ENCODE measurements around the gene ELSPBP1. TPM values are rescaled to one million over a fixed set of nuclear protein-coding genes. Genes with fewer than 3 reads are reported as not detected.

The ELSPBP1 gene
- not detected in 5 replicates for total RNA-seq (2022; extraction: Qiagen RNA extraction)

DNA sequence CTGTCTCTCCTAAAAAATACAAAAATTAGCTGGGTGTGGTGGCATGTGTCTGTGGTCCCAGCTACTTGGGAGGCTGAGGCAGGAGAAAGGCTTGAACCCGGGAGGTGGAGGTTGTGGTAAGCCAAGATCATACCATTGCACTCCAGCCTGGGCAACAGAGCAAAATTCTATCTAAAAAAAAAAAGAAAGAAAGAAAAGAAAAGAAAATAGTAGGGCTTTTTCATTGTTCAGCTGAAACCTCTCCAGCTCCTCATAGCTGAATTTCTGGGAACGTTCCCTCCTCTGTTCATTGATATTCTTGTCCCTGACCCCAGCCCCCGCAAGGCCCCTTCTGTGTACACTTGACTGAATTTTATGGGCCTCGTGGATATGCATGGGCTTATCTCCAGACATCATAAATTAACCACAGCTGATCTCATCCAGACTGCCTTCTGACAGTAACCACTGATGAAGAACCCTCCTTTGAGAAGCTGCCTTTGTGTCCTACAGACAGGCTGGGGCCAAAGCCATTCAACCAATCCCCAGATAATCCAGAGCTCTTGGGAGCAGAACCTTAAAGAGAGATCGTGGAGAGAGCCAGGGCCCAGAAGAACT lies at the start of gene ELSPBP1:
Gene ELSPBP1, plus strand, starts transcription at position 424 of the 594 bp plus-strand sequence. CDS start 14,036 bp downstream, outside the sequence.

DNA sequence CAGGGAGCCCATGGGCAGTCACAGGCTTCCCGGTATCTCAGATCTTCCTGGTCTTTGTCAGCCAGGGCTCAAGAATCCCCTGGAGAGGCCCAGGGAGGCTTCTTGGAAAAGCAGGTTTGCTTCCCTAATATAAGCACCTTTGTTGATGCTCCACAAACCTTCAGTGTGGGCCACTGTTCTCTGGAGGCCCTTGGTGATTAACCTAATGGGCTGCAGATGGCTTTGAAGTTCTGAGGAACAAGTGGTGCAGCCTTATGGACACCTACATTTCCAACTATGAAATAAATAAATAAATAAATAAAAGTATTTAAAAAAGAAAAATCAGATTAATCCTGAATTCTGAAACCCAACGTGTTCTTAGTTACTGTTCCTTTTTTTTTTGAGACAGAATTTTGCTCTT lies 2.4 kb upstream of the ELSPBP1 start, which contains the start of gene BSPH1:
Gene BSPH1, minus strand, starts transcription at position 101 of the 400 bp plus-strand sequence. Its CDS starts 89 bp downstream, at position 12.

DNA sequence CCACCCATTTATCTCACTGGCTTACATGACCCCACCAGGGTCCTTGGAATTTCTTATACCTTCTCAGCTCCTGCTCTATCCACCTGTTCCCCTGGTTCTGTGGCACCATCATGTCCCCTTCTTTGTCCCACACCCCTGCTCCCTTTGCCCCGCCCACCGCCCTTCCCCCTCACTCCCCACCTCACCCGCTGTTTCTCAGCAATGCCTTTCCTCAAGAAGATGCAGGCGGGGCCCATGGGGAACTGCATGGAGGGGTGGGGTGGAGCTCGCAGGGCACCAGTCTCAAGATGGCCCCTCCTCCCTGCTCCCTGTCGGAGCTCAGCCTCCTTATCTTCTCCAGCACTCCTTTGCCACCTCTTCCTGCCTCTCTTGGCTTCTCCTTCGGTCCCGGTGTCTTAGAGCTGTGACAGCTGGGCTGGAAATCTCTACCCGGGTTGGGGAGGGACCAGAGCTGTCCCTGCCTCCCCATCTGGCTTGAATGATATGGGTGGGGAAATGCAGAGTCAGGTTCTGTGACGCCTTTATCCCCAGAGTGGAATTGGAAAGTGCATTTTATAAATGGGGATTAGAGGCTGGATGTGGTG lies 49.3 kb downstream of the ELSPBP1 start, which contains the start of gene CABP5:
Gene CABP5, minus strand, starts transcription at position 405 of the 584 bp plus-strand sequence. Its CDS starts 157 bp downstream, at position 248.

Other genes starting within 250 kb of the ELSPBP1 start
- gene NOP53, start 249.1 kb upstream of the ELSPBP1 start, total RNA-seq (2022; extraction: Qiagen RNA extraction) = 228 to 309 TPM (median 256 TPM) in 5 replicates
- 94.1 to 159 TPM (median 149 TPM) in 5 replicates for gene SELENOW, start 215.9 kb upstream of the ELSPBP1 start, total RNA-seq (2022; extraction: Qiagen RNA extraction)
- not detected in 5 replicates for gene TPRX1, start 190.1 kb upstream of the ELSPBP1 start, total RNA-seq (2022; extraction: Qiagen RNA extraction)
- gene CRX, start 172.7 kb upstream of the ELSPBP1 start, total RNA-seq (2022; extraction: Qiagen RNA extraction) = not detected in 5 replicates
- gene TPRX2, start 135.4 kb upstream of the ELSPBP1 start, total RNA-seq (2022; extraction: Qiagen RNA extraction) = not detected in 5 replicates
- 0.03 to 0.04 TPM in 2 of 5 replicates, not detected in the others for gene SULT2A1, start 108.3 kb upstream of the ELSPBP1 start, total RNA-seq (2022; extraction: Qiagen RNA extraction)
- not detected in 5 replicates for gene BSPH1, start 2.5 kb upstream of the ELSPBP1 start, total RNA-seq (2022; extraction: Qiagen RNA extraction)
- gene CABP5, start 49.4 kb downstream of the ELSPBP1 start, total RNA-seq (2022; extraction: Qiagen RNA extraction) = not detected in 5 replicates
- gene PLA2G4C, start 116.2 kb downstream of the ELSPBP1 start, total RNA-seq (2022; extraction: Qiagen RNA extraction) = 8.4 to 14.5 TPM (median 12.2 TPM) in 5 replicates
- 59.2 to 68.1 TPM (median 61.0 TPM) in 5 replicates for gene LIG1, start 175.7 kb downstream of the ELSPBP1 start, total RNA-seq (2022; extraction: Qiagen RNA extraction)
- gene ZSWIM9, start 176.0 kb downstream of the ELSPBP1 start, total RNA-seq (2022; extraction: Qiagen RNA extraction) = 4.8 to 7.7 TPM (median 6.1 TPM) in 5 replicates